ENCODE data around the gene TFPI.
"Not testable (repeated sequence)": the region's sequence is repeated elsewhere in the genome, so short reads cannot be mapped to it uniquely, and the experiment has no call there.

The TFPI gene

GRCh38 chr2:187552828-187553681 lies 1.2 kb downstream of the TFPI start:
- no peak for DNase-seq

DNA sequence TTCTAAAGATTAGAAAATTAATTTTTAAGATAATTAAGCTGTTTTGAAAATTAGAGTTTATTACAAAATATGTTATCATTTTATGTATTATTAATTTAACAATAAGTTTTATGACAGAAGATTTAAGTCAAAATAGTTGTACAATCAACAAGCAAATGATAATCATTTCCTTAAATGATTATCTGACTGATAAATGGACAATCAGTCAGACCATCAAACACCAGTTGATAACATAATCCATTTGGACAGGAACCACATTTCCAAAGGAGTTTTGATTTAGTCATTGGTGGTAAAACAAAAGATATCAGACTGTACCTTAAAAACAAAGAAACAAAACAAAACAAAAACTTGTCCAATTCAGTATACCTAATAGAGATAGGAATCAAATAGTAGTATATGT lies 1.9 kb downstream of the TFPI start:
- DNase-seq = no peak

GRCh38 chr2:187550857-187551256 lies 3.4 kb downstream of the TFPI start:
- DNase-seq = no peak

DNA sequence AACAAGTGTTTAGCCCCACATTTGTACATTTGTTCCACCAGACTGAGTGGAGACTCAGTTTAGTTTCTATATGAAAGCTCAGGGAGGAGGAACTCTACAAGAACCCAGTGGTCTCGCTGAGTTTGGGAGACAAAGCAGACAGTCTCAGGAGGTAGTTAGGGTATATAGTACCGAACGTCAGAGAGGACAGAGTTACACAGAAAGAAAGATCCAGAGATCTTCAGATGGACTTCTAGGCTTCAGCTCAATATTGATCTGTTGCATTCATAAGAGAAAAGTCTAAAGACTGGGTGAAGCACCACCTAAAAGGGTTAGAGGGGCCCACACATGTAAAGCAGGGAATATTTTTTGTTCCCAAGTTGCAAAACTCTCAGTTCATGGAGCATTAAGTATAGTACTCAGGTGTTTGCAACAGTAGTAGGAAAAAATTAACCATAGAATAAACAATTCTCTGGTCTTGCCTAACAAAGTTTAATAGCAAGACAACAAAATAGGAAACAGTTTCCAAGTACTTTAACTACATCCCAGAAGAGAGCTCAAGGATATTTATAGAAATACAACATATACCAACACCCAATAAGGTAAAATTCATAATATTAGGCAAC lies 4.2 kb downstream of the TFPI start:
- no peak for DNase-seq

GRCh38 chr2:187549193-187549592 lies 5.0 kb downstream of the TFPI start:
- no peak for DNase-seq

DNA sequence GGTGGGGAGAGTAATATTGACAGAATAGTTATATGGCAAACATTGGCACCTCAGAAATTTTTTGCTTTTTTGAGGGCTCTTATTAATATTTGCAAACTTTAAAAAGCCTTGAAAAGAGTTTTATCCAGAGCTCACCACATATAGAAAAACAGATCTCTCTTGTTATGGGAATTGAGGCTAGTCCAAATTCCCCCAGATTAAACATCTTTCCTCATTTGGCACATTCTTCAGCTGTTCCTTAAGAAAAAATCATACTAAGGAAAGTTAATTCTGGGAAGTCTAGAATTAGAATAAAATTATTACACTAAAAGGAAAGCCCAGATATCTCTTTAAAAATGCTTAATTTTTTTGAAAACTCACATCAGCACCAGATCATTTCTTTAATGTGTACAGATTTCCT lies 5.6 kb downstream of the TFPI start:
- DNase-seq = no peak

GRCh38 chr2:187547353-187547979 lies 6.8 kb downstream of the TFPI start:
- no peak for DNase-seq

DNA sequence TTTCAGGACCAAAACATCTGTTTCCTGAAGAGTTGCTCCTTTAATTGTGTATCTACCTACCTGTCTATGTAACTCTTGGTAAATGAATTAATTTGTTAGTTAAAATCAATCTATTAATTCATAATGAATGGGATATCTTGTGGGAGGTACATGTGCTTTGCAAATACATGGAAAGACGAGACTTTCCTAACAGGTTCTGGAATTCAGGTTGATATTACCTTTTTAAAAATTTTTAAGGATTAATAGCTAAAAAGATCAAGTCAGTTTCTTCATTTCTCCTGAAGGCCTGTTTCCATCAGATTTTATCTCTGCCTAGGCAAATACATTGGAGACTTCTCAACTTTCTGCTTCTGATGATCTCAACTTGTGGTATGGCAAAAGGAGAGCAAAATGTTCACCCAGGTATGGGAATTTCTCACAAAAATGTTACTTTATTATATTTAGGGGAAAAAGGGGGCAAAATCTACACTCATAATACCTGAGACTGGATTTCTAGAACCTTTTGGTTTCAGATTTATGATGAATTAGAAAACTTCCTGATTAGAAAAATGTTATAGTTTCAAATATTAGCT lies 7.4 kb downstream of the TFPI start:
- no peak for DNase-seq

DNA sequence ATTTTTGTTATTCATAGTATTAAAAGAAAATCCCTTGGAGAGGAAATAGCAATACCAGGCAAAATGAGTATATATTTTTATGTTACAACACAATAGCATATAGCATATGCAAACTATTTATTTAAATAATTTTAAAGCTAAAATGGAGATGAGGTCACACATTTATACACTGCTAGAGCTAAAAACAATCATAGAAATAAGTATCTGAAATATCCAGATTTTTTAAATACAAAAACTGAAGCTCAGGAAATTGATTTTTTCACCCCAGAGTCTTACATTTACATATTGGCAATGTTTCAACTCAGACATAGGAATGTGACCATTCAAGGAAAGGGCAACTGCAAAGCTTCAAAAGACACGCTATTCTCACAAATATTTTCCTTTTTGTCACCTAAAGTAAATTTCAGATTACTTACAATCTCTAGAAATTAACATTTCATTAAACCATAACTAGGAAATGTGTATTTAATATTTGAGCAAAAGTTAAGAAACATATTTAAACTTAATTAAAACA lies 8.9 kb downstream of the TFPI start:
- no peak for DNase-seq

DNA sequence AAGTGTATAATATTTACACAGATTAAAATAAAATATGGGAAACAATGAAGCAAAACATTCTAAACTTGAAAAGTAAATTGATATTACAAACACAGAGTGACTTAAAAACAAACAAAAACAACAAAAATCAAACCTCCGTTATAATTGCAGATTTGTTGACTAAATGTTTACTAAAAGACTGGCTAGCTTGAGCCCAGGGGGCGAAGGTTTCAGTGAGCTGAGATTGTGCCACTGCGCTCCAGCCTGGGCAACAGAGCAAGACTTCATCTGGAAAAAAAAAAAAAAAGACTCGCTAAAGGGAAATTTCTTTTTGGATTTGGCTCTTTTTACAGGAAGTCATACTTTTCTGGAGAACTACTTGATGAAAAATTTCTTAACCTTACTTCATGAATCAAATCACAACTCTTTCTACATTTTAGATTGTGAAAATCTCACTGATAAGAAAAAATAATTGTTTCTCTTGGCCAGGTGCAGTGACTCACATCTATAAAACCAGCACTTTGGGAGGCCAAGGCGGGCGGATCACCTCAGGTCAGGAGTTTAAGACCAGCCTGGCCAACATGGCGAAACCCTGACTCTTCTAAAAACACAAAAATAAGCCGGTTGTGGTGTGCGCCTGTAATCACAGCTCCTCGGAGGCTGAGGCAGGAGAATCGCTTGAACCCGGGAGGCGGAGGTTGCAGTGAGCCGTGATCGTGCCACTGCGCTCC lies 9.7 kb downstream of the TFPI start:
- DNase-seq = no peak

DNA sequence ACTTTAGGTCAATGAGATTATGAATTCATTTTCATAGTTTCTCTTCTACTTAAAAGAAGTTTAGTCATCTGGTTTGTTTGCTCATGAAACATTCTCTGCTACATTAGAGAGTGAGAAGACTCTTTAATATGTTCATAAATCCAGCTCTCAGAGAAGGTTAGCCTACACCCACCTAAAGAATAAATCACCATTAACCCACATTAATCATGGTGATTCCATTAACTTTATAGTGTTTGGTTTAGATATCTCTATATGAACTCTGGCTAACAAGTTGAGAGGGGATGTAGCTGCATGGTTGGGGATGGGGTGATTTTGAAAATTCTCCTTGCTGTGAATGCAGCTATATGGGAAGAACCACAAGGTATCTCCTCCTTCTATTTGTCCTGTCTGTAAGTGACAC lies 10.7 kb downstream of the TFPI start:
- DNase-seq = no peak

DNA sequence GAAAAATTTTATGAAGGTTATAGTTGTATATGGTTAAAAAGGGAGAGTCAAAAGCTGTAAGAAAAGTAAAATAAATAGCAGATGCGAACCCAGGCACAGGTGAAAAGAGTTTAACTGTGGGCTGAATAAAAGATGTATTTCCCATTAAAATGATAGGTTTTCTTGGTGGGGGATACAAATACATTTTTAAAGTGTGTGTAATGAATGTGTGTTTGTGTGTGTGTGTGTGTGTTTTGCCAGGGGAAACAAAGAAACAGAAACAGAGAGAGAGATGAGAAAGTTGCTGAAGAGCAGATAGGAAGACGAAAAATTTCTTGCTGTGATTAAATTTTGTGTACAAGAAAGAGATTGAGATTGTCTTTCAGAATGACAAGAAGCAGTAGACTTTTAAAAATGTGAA lies 12.1 kb downstream of the TFPI start:
- DNase-seq = no peak

DNA sequence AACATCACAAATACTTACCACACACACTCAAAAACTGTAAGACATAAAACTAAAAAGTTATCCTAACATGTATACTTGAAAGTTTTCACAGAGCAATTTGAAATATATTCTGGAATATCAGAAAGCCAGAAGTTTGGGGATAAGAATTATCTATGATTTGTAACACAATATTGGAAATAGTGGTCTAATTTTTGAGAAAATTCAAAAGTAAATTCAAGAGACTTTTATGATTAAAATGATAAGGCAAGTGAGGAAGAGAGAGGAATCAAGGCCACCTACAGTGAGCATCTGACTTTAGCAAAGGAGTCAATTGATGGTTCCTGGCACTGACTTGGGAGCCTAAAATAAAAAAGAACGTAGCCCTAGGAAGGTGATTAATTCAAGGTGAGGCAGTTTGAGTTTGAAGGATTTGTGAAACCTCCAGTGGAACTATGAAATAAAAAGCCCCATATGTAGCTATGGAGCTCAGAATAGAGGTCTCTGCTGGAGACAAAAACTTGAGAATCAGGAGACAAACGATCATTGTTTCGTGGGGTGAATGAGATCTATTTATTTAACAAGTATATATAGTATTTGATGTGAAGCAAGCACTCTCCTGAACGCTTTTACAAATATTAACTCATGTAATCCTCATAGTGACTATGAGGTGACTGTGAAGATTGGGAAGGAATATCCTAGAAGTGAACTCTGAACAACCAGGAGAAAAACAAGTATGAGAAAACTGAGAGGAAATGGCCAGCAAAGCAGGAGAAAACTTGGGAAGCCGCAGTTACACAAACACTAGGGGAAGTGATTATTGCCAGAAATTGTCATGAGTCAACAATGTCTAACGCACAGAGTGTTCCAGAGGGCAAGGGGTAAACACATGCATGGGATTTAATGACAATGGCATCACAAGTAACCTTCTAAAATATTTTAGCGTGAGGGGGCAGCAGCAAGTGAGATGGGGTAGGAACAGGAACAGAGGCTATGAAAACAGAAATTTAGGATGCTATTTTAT lies 12.8 kb downstream of the TFPI start:
- peak; percentile 19 for DNase-seq

GRCh38 chr2:187538222-187538621 lies 16.0 kb downstream of the TFPI start:
- DNase-seq = not testable (repeated sequence)

- not testable (repeated sequence) for DNase-seq
Observed at GRCh38 chr2:187535381-187535780, 18.9 kb downstream of the TFPI start.

GRCh38 chr2:187532333-187533120 lies 21.7 kb downstream of the TFPI start:
- DNase-seq = no peak

- no peak for DNase-seq
Observed at GRCh38 chr2:187529977-187530721, 24.1 kb downstream of the TFPI start.

- no peak for DNase-seq
Observed at GRCh38 chr2:187529248-187529976, 24.8 kb downstream of the TFPI start.

DNA sequence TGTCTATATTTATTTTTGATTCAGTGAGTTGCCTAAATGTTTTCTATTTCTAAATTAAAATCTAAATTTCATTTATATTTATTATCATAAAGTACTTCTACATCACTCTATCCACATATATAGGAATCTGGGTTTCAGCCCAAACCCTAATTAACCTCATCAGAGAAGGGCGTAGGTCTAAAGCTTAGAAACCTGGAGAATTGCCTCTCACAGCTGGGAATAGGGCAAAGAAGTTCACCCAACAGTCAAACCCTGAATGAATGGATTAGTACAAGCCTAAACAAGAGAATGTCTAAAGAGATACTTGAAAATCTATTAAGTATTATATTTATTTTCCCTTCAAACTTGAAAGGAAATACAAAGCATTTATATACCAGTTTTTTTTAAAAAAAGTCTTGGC lies 26.2 kb downstream of the TFPI start:
- DNase-seq = no peak
